ENCODE measurements around the gene WDR27. TPM values are rescaled to one million over a fixed set of nuclear protein-coding genes. Genes with fewer than 3 reads are reported as not detected.

Gene WDR27
- total and polyA plus RNA-seq, 10 of the 15 experiments (the other 5 are each of a cell fraction or from before 2014, with no cell fraction given) = 1.9 to 33.2 (median 19.0) TPM

DNA sequence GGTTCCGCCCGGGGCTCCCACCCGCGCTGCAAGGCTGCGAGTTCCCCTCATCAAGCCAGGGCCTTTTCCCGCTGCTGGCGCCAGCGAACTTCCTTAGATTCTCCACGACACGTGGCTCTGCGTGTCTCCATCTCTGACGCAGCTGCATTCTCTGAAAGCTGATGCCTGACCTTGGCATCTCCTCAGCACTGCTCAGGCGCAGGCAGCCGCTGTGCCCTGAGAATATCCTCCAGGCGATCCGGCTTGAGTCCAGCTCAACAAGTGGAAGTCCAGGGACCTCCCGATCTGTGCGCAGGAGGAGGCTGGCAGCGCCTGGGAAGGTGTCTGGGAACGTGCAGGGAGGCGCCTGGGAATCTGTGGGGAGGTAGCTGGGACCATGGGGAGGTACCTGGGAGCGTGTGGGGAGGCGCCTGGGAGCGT is 277.0 kb downstream of the WDR27 start:
- ChIA-PET POLR2A (no interaction called here), CTCF (no interaction called here), SMC1A (ENCODE audit: uncharacterized antibody, unreplicated experiment) (no interaction called here), RAD21 (ENCODE audit: unreplicated experiment) (no interaction called here)
- Histone ChIP-seq H3K36me3 (ENCODE audit: control insufficient read depth in 2 of 2, insufficient read depth in 2 of 2, low read length in 1 of 2) (no peaks in the 10 kb centered on the region), H3K4me2 (ENCODE audit: control insufficient read depth, insufficient read depth) (no peak overlapping the region), H2AFZ (ENCODE audit: control insufficient read depth, low read depth, low read length) (no peak overlapping the region), H3K79me2 (ENCODE audit: control insufficient read depth, insufficient read depth, low read length) (no peaks in the 10 kb centered on the region), H3K9ac (ENCODE audit: control insufficient read depth, insufficient read depth, low read length) (no peak overlapping the region), H3K4me1 (ENCODE audit: control insufficient read depth, insufficient read depth, low read length) (no peaks in the 10 kb centered on the region), H4K20me1 (ENCODE audit: control insufficient read depth, insufficient read depth) (no peaks in the 10 kb centered on the region), H3K9me3 (replicated peaks; ENCODE audit: control insufficient read depth, insufficient read depth, low read length) (peaks cover 3% of the 10 kb centered on the region; the same call in 1 of the 3 replicates), H3K27me3 (replicated peaks in 1 of 2; ENCODE audit: control insufficient read depth in 2 of 2, insufficient read depth in 2 of 2, low read length in 1 of 2) (no peaks in the 10 kb centered on the region), H3K27ac (ENCODE audit: control insufficient read depth, insufficient read depth) (no peak overlapping the region), H3K4me3 (no peak overlapping the region)
- intact Hi-C loops (cut with micrococcal nuclease; ENCODE audit: unreplicated experiment) (no loop called here), in situ Hi-C loops (cut with MboI) (no loop called here)
- no peak for DNase-seq (ENCODE audit: low read depth, low spot score)
- BruUV-seq (replicated peaks) = no TSS peak
- no peak for TF ChIP-seq FOXK2 (IDR thresholded peaks at IDR 0.05)
- 73% methylated on average over 22 of the region's 24 CpGs for WGBS (ENCODE audit: insufficient coverage, insufficient replicate concordance, low lambda C conversion rate, missing lambda C conversion rate)
- FAIRE-seq = no peak
- ATAC-seq = no peak

- SMC1A ChIA-PET (ENCODE audit: uncharacterized antibody, unreplicated experiment) = no interaction called here
- Histone ChIP-seq H3K9ac (ENCODE audit: control insufficient read depth, insufficient read depth, low read length) (no peak overlapping the region), H2AFZ (ENCODE audit: control insufficient read depth, low read depth, low read length) (no peak overlapping the region), H4K20me1 (ENCODE audit: control insufficient read depth, insufficient read depth) (no peaks in the 10 kb centered on the region), H3K79me2 (ENCODE audit: control insufficient read depth, insufficient read depth, low read length) (no peaks in the 10 kb centered on the region), H3K4me3 (no peak overlapping the region), H3K4me1 (ENCODE audit: control insufficient read depth, insufficient read depth, low read length) (no peaks in the 10 kb centered on the region), H3K27me3 (replicated peaks in 1 of 2; ENCODE audit: control insufficient read depth in 2 of 2, insufficient read depth in 2 of 2, low read length in 1 of 2) (no peaks in the 10 kb centered on the region), H3K9me3 (replicated peaks; ENCODE audit: control insufficient read depth, insufficient read depth, low read length) (peaks cover 3% of the 10 kb centered on the region; the same call in 1 of the 3 replicates), H3K27ac (ENCODE audit: control insufficient read depth, insufficient read depth) (no peak overlapping the region), H3K36me3 (ENCODE audit: control insufficient read depth in 2 of 2, insufficient read depth in 2 of 2, low read length in 1 of 2) (no peaks in the 10 kb centered on the region), H3K4me2 (ENCODE audit: control insufficient read depth, insufficient read depth) (no peak overlapping the region)
- POLR2A ChIA-PET = no interaction called here
- intact Hi-C loops (cut with micrococcal nuclease; ENCODE audit: unreplicated experiment) (no loop called here), in situ Hi-C loops (cut with MboI) (no loop called here)
- DNase-seq (ENCODE audit: low read depth, low spot score) = no peak
- no peak for FAIRE-seq
- RAD21 ChIA-PET (ENCODE audit: unreplicated experiment) = no interaction called here
- TF ChIP-seq HDAC6 (IDR thresholded peaks at IDR 0.05; ENCODE audit: unreplicated experiment) (no peak), TARDBP (IDR thresholded peaks at IDR 0.05; ENCODE audit: borderline replicate concordance) (no peak), GATAD2B (conservative IDR thresholded peaks at IDR 0.05; ENCODE audit: low read depth) (no peak), POLR2AphosphoS2 (IDR thresholded peaks at IDR 0.05; ENCODE audit: low read depth, low read length) (no peak), SMARCA5 (IDR thresholded peaks at IDR 0.05) (no peak), STAT1 (conservative IDR thresholded peaks at IDR 0.05) (no peak)
- CTCF ChIA-PET = no interaction called here
- no peak for ATAC-seq
- 66% methylated on average over 28 of the region's 28 CpGs for WGBS (ENCODE audit: insufficient coverage, insufficient replicate concordance, low lambda C conversion rate, missing lambda C conversion rate)
- no TSS peak for BruUV-seq (replicated peaks)
Observed at GRCh38 chr6:169424149-169424804, 277.6 kb downstream of the WDR27 start.
